H7 (cell line): Measurements from ENCODE around the gene PRKAR1B. TPM values are rescaled to one million over a fixed set of nuclear protein-coding genes. Genes with fewer than 3 reads are reported as not detected.

Experiments
- DNase-seq: peaks from one replicate; pipeline ENCODE4 v3.0.0; 2012
- H3K27me3 ChIP-seq: 2 replicates; pipeline ENCODE4 v1.6.0; 2011; ENCODE audit warnings: mild to moderate bottlenecking, low read length; ENCODE audit not compliant: control insufficient read depth, insufficient read depth
- H3K36me3 ChIP-seq: replicated peaks from 2 replicates; pipeline ENCODE4 v1.5.1; 2011; ENCODE audit warnings: low read length; ENCODE audit not compliant: control insufficient read depth, insufficient read depth
- H3K4me3 ChIP-seq: 2 replicates; pipeline ENCODE4 v1.5.1; 2011; ENCODE audit warnings: low read depth, mild to moderate bottlenecking, control low read depth, low read length, moderate library complexity; ENCODE audit not compliant: insufficient read depth
- total RNA-seq: library from RNA; depleted of rRNA; stranded (reverse); fragments of >200 nt; shearing (Covaris generic); gene quantifications from 2 replicates; pipeline ENCODE4 v1.2.3, GENCODE V29; 2014

The PRKAR1B gene
- total RNA-seq, 1 experiment from 2014 or later, result 32.4 TPM

DNA sequence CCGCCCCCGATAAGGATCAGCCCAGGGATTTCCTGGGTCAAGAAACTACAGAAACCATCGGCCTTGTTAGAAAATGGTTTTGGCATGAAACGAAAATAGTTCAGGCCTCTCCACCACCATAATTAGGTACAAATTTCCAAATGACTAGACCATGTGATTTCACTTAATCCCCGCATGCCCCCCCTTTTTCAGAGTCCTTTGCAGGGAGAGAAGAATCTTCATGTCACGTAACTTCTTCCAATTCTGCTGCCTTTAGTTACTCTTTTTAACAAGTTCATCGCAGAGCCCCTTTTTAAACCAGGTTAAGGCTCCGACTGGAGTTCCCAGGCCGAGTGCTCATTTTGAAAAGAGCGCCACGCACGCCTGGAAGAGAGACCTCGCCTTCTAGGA is 210.9 kb downstream of the PRKAR1B start:
- Histone ChIP-seq H3K27me3 (peaks cover 18% of the 10 kb centered on the region), H3K4me3 (peak overlapping the region; percentile 13), H3K36me3 (no peaks in the 10 kb centered on the region)
- DNase-seq, result no peak

DNA sequence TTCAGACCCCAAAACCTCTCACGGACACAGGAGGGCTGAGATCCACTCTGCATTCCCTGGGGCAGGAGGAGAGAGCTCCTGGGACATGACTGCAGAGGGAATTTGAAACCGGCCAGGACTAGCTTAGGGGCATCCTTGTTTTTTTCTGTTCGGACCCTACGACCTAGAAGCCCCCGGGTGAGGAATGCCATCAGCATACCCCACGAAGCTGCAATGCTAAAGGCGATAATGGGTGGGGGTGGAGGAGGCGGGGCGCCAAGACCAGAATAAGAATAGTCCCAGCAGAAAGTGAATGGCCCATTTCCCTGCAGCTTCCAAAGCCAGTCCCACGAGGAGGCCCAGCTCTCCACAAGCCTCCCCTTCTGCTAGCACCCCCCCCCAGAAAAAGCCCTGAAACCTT is 211.5 kb downstream of the PRKAR1B start:
- Histone ChIP-seq H3K4me3 (peak overlapping the region; percentile 17), H3K36me3 (no peaks in the 10 kb centered on the region), H3K27me3 (peaks cover 12% of the 10 kb centered on the region)
- DNase-seq, result peak; percentile 80

DNA sequence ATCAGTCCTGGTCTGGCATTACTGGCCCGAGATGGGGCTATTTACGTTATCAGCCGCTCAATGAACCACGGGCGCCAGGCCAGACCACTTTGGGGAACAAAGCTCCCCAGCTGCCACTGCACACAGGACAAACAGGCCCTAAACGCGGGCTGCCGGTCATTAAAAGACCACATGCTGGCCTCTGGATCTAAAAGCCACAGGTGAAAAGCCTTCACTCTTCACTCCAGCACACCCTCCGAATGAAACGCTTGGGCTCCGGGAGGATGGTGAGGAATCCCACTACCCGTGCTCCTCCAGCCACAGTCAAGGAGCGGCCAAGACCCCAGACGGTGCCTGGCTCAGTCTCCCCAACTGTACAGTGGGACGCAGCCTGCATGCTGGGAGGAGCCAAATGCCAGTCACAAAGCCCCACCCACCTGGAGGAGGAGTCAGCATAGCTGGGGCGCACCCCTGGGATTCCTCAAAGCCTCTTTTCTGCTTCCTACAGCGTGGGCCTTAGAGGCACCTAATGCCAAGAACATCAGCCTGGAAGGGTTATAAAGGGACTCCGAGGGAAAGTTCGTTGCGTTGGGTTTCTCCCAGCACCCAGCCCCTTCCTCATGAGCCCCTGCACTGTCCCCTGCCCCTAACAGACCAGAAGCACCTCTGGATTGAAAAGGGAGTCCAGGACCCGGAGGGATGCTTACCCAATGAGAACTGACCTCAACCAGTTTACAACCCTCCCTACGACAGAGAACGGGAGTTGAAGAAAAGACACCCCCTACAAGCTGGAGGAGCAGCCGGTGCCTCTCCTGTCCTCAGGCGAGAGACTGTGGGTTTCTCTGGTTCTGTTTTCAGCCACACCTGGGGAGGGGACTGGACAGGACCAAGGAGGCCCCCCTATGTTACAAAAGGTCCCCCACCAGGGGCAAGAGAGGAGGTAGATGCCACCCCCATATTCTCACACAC is 212.2 kb downstream of the PRKAR1B start:
- DNase-seq, result peak; percentile 82
- Histone ChIP-seq H3K27me3 (peaks cover 9% of the 10 kb centered on the region; the same call in 1 of the 2 replicates), H3K4me3 (peak overlapping the region; percentile 17)

DNA sequence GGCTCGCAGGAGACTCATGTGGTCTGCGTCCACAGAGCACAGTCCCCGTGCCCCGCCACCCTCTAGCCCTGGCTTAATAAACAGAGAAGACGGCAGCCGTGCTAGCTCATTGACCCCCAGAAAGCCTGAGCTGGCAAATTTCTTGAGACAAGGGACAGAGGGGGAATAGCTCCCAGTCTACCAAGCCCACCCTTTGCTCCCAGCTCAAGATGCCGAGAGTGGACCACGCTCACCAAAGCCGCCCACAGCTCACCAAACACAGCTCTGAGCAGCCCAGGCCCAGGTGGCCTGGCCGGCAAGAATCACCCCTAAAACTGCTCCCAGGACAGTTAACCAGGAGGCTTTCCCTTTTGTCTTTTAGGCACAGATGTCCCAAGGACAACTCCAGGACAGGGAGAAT is 212.8 kb downstream of the PRKAR1B start:
- H3K4me3 ChIP-seq, result no peak overlapping the region
- H3K27me3 ChIP-seq, result peaks cover 9% of the 10 kb centered on the region; the same call in 1 of the 2 replicates
- no peak for DNase-seq
- H3K36me3 ChIP-seq, result no peaks in the 10 kb centered on the region; the same call in 1 of the 2 replicates

More for the DNA sequence above, 212.2 kb downstream of the PRKAR1B start:
- no peaks in the 10 kb centered on the region for H3K36me3 ChIP-seq

DNA sequence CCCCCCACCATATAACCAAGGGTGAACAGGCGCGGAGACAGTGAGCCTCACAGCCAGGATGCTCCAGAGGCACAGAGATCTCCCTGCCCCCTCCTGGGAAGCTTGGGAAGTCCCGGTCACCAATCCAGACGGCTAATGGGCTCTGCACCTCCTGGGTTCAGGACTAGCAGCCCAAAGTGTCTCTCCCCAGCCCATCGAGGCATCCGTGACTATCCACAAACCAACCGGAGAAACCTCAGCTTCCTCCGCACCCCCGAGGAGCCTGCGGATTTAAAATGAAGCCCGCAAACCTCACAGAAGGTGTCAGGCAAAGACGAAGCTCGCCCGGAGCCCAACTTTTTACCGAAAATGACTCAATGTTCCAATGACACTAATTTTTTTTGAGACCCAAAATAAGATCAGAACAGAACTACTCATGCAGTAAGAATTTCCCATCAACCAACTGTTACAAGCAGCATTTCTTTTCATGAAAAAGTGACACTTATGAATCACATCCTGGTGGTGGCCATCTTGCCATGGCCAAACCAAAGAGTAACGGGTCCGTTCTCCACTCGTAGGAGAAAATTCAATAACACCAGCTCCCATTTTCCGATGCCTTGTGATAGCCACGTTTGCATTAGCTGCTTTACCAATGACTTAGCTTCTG is 213.4 kb downstream of the PRKAR1B start:
- no peak overlapping the region for H3K4me3 ChIP-seq
- DNase-seq, result no peak
- H3K36me3 ChIP-seq, result no peaks in the 10 kb centered on the region; the same call in 1 of the 2 replicates
- H3K27me3 ChIP-seq, result peaks cover 9% of the 10 kb centered on the region; the same call in 1 of the 2 replicates

DNA sequence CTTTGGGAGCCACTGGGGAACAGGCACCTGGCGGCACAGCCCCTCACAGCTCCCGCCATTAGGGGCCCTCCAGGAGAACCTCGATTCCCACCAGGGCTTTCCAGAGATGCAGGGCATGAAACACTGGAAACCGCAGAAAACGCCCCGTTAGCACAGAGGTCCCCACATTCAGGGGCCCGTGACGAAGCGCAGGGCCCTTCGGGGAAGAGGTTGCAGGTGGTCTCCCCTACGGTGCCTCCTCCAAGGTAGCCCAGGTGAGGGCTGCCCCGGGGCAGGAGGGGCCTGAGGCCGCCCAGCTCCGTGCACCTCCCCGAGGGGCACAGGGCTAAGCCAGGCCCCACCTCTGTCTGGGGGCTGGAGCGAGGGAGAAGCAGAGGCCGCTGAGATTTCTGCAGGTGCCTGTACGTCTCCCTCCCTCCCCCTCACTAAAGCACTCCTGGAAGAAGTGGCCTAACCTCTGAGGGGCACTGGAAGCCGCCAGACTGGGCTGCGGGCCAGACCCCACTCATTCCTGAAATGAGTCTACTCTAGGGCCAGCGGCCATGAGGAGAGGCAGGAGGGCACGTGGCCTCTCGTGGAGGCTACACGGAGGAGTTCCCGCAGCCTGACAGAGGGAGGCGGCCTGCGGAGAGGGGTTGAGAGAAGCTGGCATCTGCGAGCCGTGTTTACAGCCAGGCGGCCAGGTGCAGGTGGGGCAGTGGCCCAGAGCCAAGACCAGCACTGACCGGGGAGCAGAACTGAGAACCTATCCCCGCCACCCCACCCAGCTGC is 214.4 kb downstream of the PRKAR1B start:
- H3K4me3 ChIP-seq, result no peak overlapping the region
- peaks cover 7% of the 10 kb centered on the region; the same call in 1 of the 2 replicates for H3K27me3 ChIP-seq
- H3K36me3 ChIP-seq, result no peaks in the 10 kb centered on the region; the same call in 1 of the 2 replicates
- no peak for DNase-seq

DNA sequence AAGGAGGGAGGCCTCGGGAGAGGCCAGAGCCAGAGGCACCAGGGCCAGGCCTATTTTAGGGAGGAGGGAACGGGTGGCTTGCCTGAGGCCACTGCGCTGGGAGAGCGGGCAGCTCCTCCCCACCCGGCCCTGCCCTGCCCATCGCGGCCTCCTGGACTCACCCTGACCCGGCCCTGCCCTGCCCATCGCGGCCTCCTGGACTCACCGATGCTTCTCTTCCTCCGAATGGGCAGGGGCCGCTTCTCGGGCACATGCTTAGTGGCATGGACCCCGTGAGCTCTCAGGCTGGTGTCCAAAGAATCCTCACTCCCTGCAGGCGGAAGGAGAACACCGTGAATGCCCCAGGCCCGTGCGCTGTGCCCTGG is 215.0 kb downstream of the PRKAR1B start:
- Histone ChIP-seq H3K27me3 (peaks cover 5% of the 10 kb centered on the region; the same call in 1 of the 2 replicates), H3K36me3 (no peaks in the 10 kb centered on the region; the same call in none of the 2 replicates), H3K4me3 (no peak overlapping the region)
- DNase-seq, result no peak

DNA sequence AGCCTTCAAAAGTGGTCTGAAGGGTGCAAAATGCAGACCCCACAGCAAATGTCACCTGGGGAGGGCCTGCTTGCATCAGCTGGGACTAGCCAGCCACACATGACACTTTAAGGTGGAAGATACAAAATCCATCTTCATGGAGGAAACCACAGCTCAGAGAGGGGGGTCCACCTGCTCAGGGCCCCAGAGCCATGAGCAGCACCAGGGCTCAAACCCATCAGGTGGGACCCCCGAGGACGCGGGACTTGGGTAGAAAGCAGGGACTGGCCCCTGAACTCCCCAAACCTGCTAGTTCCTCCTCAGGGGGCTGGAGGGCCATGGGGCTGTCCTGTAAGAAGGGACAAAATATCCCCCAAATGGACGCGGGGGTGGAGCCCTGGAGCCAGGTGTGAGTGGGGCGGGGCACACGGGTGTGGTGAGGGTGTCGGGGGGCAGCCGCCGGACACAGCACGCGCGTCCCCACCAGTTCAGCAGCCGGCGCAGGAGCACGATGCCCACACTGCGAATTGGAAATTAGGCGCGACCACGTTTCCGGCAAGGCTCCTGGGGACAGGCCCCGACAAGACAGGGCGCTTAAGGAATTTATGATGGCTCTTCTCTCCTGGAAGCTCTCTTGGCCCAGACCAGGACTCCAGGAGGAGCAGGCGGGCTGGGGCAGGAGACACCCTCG is 215.5 kb downstream of the PRKAR1B start:
- no peak overlapping the region for H3K4me3 ChIP-seq
- H3K27me3 ChIP-seq, result peaks cover under 1% of the 10 kb centered on the region; the same call in 1 of the 2 replicates
- H3K36me3 ChIP-seq, result no peaks in the 10 kb centered on the region; the same call in none of the 2 replicates
- DNase-seq, result no peak

DNA sequence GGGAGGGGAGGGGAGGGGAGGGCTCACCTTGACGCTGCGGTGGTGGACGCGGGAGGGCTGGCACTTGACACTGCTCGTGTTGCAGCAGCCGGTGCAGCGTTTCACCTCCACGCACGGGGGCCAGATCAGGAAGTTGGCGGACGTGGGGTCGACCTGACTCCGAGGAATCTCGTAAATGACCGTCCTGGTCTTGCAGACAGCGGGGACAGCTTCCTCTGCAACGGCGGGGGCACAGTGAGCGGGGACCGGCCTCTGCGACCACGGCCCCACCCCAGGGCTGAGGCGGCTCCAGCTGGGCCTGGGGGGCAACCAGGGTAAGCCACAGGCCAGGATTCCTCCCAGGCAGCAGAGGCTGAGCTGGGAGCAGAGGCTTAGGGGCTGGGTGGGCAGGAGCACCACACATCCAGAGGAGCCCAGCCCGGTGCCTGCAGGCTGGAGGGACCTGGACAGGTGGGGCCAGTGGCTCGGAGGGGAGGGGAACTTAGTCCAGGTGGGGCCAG is 216.2 kb downstream of the PRKAR1B start:
- DNase-seq, result no peak

DNA sequence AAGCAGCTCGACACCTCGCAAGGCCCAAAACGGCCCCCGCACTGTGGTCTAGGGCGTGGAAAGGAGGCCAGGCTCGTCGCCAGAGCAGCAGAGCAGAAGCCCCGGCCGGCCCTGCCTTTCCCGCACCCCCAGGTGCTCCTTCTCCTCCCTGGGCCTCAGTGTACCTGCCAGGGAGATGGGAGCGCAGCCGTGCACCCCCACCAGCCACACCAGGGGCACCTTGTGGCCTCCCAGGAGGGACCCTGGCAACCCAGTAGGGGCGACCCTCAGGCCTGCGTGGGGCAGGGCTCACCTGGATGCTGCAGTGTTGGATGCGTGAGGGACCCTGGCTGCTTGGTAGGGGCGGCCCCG is 217.0 kb downstream of the PRKAR1B start:
- Histone ChIP-seq H3K36me3 (no peaks in the 10 kb centered on the region; the same call in none of the 2 replicates), H3K27me3 (no peaks in the 10 kb centered on the region), H3K4me3 (no peak overlapping the region)
- no peak for DNase-seq

More for the DNA sequence above, 216.2 kb downstream of the PRKAR1B start:
- Histone ChIP-seq H3K27me3 (no peaks in the 10 kb centered on the region), H3K4me3 (no peak overlapping the region), H3K36me3 (no peaks in the 10 kb centered on the region; the same call in none of the 2 replicates)

DNA sequence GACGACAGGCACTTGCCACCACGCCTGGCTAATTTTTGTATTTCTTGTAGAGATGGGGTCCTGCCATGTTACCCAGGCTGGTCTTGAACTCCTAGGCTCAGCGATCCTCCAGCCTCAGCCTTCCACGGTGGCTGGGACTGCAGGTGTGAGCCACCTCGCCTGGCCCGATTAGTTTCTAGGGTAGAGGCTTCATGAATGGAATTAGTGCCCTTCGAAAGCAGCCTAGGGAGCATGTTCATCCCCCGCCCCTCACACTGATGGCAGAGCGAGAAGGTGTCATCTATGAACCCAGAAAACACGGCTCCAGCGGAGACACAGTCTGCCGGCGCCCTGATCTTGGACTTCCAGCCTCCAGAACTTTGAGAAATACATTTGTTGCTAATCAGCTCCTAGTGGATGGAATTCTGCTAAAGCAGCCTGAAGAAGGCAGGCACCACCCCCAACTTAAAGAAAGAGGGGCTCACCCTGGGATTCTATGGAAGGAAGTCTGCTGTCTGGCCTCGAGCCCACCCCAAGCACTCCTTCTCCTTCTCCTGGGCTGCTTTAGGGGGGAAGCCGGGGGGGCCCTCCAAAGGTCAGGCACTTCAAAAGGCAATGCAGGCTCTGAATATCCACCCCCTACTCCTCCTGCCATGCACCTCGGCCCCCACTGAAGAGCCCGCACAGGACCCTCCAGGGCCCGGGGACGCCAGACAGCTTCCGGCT is 217.5 kb downstream of the PRKAR1B start:
- Histone ChIP-seq H3K36me3 (no peaks in the 10 kb centered on the region; the same call in none of the 2 replicates), H3K4me3 (no peak overlapping the region), H3K27me3 (no peaks in the 10 kb centered on the region)
- DNase-seq, result no peak

DNA sequence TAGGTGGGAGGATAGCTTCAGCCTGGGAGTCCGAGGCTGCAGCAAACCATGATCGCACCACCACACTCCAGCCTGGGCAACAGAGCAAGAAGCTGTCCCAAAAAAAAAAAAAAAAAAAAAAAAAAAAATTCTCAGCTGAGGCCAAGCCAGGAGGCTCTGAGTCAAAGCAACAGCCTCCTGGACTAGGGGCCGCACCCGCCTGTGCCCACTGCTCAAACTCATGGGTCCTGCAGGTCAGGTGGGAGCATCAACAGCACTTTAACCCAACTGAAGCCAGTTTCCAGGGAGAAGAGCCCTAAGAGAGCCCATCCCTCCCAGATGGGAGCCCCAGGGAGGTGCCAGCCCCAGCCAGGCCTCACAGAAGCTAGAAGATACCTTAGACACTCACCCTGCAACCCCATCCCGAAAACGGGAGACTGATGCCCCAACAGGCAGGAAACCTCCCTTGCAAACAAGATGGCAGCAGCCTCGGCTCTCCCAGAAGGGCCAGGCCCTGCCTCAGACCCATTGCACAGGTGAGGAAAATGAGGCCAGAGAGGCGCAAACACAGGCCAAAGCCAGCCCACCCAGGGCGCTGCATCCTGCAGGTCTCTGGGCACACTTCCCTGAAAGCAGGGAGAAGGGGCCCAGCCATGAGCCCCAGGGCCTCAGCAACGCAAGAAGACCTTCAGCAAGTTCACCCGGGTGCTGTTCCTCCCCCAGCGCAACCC is 218.5 kb downstream of the PRKAR1B start:
- no peak for DNase-seq
- Histone ChIP-seq H3K36me3 (no peaks in the 10 kb centered on the region; the same call in none of the 2 replicates), H3K27me3 (no peaks in the 10 kb centered on the region), H3K4me3 (no peak overlapping the region)
